Stimulated activated CD4-positive, alpha-beta T cell treated with anti-CD3 and anti-CD28 coated beads, TNF-alpha, amount 100 ng/mL, for 48 hours (primary cell): ENCODE results near the gene CHCHD3.
A peak's percentile ranks its signal among the peaks of the same experiment; 100 is the strongest.
"Not testable (repeated sequence)": the region's sequence is repeated elsewhere in the genome, so short reads cannot be mapped to it uniquely, and the experiment has no call there.

Experiments used
- DNase-seq, 3 donors: peaks; one replicate each; pipeline ENCODE4 v3.0.0-alpha.2; 2020; ENCODE audit warnings: low read depth in 3 of 3

CHCHD3 gene

GRCh38 chr7:132904209-132904608 lies 177.7 kb downstream of the CHCHD3 start:
- DNase-seq: no peak

GRCh38 chr7:132902294-132902693 lies 179.6 kb downstream of the CHCHD3 start:
- not testable (repeated sequence) for DNase-seq

- DNase-seq: no peak
Measured at GRCh38 chr7:132901241-132901640, 180.6 kb downstream of the CHCHD3 start.

GRCh38 chr7:132899833-132900232 lies 182.1 kb downstream of the CHCHD3 start:
- DNase-seq: no peak

- DNase-seq: not testable (repeated sequence)
Measured at GRCh38 chr7:132898641-132899175, 183.2 kb downstream of the CHCHD3 start.

- no peak for DNase-seq
Measured at GRCh38 chr7:132897093-132897687, 184.7 kb downstream of the CHCHD3 start.

DNA sequence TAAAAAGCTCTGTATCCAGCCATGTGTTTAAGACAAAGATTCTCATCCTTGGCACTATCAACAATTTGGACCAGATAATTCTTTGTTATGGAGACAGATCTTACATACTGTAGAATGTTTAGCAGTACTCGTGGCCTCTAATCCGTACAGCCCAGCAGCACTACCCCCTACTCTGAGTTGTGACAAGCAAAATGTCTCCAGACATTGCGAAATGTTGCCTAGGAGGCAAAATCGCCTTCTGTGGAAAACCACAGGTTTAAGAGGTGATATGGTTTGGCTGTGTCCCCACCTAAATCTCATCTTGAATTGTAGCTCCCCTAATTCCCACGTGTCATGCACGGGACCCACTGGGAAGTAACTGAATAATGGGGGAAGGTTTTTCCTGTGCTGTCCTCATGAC lies 186.7 kb downstream of the CHCHD3 start:
- DNase-seq: no peak

DNA sequence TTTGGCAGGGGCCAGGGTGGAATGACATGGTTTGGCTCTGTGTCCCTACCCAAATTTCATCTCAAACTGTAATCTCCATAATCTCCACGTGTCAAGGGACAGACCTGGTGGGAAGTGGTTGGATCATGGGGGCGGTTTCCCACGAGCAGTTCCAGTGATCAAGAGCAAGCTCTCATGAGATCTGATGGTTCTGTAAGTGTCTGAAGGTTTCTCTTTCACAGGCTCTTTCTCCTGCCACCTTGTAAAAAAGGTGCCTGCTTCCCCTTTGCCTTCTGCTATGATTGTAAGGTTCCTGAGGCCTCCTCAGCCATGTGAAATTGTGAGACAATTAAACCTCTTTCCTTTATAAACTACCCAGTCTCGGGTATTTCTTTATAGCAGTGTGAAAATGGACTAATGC lies 188.3 kb downstream of the CHCHD3 start:
- DNase-seq: no peak

DNA sequence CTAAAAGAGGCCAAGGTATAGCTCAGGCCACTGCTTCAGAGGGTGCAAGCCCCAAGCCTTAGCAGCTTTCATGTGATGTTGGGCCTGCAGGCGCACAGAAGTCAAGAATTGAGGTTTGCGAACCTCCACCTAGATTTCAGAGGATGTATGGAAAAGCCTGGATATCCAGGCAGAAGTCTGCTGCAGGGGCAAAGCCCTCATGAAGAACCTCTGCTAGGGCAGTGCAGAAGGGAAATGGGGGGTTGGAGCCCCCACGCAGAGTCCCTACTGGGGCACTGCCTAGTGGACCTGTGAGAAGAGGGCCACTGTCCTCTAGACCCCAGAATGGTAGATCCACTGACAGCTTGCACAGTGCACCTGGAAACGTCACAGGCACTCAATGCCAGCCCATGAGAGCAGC lies 189.1 kb downstream of the CHCHD3 start:
- DNase-seq: not testable (repeated sequence)

GRCh38 chr7:132891554-132891953 lies 190.3 kb downstream of the CHCHD3 start:
- DNase-seq: no peak

GRCh38 chr7:132882714-132883428 lies 199.0 kb downstream of the CHCHD3 start:
- peak in 1 of 3 donors; percentile 19 for DNase-seq

- DNase-seq: no peak
Measured at GRCh38 chr7:132881317-132881716, 200.6 kb downstream of the CHCHD3 start.

DNA sequence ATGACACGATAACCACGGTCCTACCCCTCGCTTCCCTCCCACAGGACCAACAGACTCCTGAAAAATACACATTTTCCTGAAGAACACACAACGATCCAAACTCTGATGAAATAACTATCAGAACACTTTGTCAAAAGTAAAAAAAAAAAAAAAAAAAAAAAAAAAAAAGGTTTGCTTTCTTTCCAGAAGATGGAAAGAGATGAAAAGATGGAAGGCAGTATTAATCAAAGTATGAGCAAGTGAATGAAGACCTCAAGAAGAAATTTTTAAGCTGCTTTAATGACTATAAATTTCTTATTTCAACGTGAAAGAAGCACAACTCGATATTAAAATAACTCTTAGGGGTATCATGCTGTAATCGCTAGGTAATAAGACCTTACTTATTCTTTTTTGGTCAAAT lies 202.3 kb downstream of the CHCHD3 start:
- DNase-seq: no peak

GRCh38 chr7:132878204-132878919 lies 203.5 kb downstream of the CHCHD3 start:
- DNase-seq: no peak

GRCh38 chr7:132877573-132877972 lies 204.3 kb downstream of the CHCHD3 start:
- no peak for DNase-seq

- DNase-seq: no peak
Measured at GRCh38 chr7:132876576-132876975, 205.3 kb downstream of the CHCHD3 start.

DNA sequence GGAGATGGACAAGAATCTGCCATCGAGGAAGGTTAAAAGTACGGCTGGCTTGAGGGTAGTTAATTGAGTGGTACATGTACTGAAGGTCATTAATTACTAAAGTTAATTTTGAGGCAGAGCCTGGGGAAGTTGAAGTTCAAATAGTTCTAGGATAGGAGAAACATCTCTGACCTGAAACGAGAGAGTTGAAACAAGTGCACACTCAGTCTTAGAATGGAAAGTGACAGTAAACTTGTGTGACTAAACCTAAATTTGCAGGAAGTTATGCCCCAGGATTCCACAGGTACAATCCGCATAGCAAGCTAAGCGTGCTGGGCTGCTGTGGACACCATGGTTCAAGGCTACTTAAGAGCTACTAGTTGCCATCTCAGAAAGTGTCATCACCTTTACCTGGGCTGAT lies 209.9 kb downstream of the CHCHD3 start:
- DNase-seq: no peak

GRCh38 chr7:132871419-132871818 lies 210.5 kb downstream of the CHCHD3 start:
- DNase-seq: no peak

DNA sequence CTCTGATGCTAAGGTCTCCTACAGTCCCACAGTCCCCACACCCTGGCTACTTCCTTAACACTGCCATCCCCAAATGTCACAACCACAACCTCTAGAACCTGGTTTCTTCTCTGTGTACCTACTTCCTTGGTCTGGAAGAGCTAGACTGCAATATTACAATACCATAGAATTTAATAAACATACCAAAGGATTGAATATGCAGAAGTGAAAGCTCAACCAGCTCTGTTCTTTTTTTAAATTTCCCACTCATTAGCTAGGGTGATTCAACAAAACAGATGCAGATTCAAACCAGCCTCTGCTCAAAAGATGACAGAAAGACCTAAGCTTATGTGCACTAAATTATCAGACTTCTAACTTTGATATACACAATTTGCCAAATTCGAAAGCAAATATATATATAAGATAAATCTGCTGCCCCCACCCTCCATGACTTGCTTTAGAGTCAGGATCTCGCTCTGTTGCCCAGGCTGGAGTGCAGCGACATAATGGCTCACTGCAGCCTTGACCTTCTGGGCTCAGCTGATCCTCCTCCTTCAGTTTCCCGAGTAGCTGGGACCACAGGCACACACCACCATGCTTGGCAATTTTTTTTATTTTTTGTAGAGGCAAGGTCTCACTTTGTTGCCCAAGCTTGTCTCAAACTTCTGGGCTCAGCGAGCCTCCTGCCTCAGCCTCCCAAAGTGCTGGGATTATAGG lies 212.6 kb downstream of the CHCHD3 start:
- DNase-seq: no peak

DNA sequence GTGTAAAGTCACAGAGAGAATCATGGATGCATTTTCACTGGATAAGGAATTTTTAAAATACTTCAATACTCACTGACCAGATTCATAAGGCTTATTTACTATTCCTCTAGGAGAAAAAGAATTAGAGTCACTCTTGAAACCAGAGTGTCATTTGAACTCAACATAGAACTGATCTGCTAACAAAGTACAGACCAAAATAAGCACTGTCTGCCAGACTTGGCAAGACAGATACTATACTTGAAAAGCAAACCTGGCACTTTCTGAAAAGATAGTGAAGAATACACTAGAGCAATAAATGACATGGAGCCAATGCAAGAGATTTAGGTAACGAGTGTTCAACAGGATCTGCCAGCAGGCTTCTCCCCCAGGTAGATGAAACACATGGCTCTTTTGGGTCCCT lies 215.3 kb downstream of the CHCHD3 start:
- no peak for DNase-seq

DNA sequence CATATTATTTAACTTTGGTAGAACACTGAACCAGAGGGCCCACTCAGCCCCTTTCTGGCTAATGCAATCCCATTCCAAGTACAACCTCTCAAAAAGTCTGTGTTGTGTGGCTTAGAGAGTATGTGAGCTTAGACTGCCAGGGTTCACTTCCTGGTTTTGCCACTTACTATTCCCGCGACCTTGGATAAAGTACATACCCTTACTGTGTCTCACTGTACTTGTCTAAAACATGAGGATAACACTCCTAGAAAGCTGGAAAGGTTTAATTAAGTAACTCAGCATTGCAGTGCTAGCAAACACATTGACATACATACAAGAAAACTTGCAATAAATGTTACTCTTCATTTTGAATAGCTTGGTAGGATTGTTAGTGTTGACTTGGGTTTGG lies 215.8 kb downstream of the CHCHD3 start:
- no peak for DNase-seq
